Measurements from ENCODE around the gene EPAS1.
"Not testable (repeated sequence)": the region's sequence is repeated elsewhere in the genome, so short reads cannot be mapped to it uniquely, and the experiment has no call there.

The EPAS1 gene

DNA sequence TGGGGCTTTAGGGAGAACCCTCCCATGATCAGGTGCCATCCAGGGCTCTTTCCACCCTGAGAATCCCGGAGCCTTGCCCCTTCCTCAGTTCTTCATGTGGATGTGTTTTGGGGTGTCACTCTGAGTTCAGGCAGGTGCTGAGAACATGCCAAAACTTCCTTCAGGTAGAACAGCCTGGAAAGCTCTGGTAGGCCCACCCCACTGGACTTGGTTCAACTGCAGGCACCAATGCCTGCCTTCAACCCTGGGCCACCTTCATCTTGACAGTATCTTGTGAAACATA is 85.8 kb downstream of the EPAS1 start:
- no peak for DNase-seq (ENCODE audit: low read depth in 2 of 2)

DNA sequence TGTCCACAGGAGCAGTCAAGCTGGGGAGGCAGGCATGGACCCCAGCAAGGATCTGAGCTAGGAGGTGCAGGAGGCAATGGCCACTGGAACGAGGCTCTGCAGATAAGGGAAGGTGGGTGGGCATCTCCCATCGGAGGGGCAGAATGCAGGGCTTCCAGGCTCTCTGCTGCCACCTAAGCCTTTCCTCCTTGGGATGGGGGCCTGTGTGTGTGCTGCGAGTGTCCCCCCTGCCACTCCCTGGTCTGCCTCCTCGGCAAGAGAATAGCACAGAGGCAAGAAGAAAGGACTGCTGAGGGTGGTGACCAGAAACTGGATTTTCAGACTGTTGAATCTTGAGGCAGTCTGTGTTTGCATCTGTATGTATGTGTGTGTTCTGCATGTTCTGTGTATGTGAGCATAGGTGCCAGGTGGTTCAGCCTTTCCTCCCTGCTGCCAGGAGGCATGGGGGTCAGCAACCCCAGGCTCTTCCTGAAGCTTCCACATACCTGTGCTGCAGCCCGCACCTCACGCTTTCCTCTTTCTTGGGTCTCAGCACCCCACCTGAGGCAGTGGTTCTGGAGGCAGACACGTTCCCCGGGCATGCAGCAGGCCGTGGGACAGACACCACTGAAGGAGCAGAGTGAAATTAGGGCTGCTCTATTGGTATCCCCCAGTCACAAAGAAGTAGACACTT is 86.7 kb downstream of the EPAS1 start:
- no peak for DNase-seq (ENCODE audit: low read depth in 2 of 2)

DNA sequence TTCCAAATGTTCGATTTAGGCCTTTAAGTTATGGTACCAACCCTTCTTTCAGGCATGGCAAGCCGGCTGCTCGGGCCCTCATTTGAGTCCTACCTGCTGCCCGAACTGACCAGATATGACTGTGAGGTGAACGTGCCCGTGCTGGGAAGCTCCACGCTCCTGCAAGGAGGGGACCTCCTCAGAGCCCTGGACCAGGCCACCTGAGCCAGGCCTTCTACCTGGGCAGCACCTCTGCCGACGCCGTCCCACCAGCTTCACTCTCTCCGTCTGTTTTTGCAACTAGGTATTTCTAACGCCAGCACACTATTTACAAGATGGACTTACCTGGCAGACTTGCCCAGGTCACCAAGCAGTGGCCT is 87.2 kb downstream of the EPAS1 start:
- no peak for DNase-seq (ENCODE audit: low read depth in 2 of 2)

DNA sequence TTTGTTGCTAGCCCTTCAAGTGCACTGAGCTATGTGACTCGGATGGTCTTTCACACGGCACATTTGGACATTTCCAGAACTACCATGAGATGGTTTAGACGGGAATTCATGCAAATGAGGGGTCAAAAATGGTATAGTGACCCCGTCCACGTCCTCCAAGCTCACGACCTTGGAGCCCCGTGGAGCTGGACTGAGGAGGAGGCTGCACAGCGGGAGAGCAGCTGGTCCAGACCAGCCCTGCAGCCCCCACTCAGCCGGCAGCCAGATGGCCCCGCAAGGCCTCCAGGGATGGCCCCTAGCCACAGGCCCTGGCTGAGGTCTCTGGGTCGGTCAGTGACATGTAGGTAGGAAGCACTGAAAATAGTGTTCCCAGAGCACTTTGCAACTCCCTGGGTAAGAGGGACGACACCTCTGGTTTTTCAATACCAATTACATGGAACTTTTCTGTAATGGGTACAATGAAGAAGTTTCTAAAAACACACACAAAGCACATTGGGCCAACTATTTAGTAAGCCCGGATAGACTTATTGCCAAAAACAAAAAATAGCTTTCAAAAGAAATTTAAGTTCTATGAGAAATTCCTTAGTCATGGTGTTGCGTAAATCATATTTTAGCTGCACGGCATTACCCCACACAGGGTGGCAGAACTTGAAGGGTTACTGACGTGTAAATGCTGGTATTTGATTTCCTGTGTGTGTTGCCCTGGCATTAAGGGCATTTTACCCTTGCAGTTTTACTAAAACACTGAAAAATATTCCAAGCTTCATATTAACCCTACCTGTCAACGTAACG is 88.8 kb downstream of the EPAS1 start:
- DNase-seq (ENCODE audit: low read depth in 2 of 2), result no peak

DNA sequence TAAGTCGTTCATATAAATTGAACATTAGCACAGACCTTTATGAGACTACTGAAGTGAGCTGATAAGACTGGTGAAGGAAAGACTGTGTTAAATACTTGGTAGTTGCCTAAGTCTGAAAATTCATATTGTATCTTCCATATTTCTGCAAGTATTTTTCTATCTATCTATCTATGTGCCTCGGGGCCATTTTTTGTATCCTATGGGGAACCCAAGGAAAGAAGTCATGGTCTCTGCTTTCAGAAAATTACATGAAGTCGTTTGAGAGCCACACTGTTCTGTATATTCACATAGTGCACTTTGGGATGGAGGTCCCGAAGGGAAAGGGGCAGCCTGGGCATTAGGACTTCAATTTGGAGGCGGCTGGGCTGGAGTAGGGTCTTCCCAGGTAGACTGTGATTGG is 89.6 kb downstream of the EPAS1 start:
- no peak for DNase-seq (ENCODE audit: low read depth in 2 of 2)

DNA sequence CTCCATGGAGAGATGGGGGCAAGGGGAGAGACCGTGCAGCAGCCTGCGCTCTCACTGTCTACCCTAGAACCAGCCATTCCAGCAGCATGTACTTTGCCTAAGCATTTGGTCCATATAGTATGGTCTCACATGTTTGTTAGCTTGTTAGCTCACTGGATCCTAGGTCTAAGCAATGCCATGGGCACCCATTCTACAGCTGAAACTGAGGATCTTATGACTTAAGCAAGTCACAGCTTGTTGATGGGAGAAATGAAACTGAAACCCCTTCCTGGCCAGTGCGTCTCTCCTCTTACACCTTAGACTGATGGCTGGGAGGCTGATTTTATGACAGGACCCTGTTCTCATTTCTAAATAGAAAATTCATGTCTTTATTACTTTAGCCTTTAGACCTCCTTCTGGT is 90.1 kb downstream of the EPAS1 start:
- no peak for DNase-seq (ENCODE audit: low read depth in 2 of 2)

DNA sequence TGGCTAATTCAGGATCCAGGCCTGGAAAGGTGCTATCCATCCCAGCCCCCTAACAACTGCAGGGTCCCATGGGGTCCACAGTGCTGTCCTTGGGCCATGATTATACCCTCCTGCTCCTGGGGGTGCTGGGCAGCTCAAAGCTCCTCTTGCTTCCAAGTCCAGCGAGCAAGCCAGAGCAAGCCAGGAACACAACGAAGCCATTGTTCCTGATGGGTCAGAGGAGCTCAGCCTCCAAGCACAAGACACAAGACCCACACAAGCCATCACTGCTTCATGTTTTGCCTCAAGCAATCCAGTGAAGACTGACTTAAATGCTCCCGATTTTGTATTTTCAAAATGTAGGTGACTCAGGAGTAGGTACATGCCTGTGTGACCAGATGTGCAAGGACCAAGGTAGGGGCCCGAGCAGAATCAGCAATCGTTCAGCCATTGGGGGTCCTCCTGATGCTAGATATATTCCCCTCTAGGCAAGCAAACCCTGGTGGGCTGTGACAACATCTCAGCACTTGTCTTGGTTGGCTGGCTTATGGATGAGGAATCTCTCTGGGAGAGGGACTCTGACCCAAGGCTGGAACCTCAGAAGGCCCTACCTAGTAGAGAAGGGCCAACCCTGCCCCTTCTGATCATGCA is 90.8 kb downstream of the EPAS1 start:
- no peak for DNase-seq (ENCODE audit: low read depth in 2 of 2)

DNA sequence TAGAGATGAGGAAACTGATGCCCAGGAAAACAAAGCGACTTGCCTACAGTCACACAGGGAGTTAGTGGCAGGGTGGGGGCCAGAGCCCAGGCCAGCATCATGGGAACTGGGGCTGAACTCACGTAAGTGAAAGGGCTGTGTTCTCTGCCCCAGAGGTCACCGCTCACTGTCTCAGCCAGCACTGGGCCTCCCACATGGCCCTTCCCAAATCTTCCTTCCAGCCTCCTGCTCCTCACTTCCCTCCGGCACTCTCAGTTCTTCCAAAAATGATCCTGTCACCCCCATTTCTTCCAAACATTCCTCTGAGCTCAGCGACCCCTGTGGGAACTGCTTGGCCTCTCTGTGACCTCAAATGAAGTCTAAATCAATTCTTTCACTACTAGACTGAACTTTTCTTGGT is 91.7 kb downstream of the EPAS1 start:
- DNase-seq (ENCODE audit: low read depth in 2 of 2), result no peak

DNA sequence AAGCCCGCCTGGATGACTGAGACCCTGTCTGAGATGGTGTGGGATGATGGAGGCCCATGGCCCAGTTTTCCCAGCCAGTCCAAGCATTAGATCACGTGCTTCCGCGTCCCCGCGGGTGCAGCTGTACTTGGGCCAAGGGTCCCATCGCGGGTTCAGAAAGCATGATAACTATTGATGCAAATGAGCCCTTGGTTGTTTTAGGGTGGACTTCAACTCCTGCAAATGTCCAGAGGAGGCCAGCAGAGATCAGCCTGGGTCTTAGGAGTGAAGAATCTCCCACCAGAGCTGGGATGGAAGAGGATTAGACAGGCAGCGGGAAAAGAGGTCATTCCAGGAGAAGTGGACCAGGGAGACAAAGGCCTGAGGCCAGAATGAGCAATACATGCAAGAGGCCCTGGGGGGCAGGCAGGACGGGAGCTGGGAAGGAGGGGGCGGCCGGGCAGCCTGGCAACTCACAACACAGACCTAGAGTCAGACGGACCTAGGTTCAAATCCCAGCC is 92.3 kb downstream of the EPAS1 start:
- DNase-seq (ENCODE audit: low read depth in 2 of 2), result no peak

DNA sequence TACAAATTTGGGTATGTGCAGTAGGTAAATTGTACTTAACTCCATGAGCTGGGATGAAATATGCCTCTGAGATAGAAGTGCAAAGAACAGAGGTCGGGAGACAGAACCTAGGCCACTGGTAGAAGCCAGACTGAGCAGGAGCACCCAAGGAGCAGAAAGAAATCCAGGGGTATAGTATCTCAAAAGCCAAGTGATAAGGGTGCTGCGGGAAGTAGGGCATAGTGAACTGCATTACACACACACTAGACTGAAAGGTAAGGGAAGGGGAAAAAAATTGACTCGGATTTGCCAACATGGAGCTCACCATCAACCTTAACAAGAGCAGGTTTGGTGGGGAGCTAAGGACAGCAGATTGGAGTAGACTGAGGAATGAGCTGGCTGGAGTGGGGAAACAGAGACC is 92.8 kb downstream of the EPAS1 start:
- DNase-seq (ENCODE audit: low read depth in 2 of 2), result no peak

DNA sequence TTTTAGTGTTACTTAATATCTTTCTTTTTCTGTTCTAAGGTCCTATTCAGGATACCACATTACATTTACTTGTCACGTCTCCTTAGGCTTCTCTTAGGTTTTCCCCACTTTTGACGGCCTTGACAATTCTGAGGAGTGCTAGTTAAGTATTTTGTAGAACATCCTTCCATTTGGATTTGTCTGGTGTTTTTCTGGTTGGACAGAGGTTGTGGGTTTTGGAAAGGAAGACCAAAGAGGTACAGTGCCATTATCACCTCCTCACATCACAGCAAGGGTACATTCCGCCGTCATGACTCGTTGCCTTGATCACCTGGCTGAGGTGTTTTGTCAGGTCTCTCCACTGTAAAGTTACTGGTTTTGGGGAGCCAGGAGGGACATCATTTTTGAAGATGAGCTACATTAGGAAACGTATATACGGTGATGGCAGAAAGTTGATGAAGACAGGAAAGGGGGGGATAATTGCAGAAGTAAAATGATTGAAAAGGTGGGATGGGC is 93.7 kb downstream of the EPAS1 start:
- no peak for DNase-seq (ENCODE audit: low read depth in 2 of 2)

DNA sequence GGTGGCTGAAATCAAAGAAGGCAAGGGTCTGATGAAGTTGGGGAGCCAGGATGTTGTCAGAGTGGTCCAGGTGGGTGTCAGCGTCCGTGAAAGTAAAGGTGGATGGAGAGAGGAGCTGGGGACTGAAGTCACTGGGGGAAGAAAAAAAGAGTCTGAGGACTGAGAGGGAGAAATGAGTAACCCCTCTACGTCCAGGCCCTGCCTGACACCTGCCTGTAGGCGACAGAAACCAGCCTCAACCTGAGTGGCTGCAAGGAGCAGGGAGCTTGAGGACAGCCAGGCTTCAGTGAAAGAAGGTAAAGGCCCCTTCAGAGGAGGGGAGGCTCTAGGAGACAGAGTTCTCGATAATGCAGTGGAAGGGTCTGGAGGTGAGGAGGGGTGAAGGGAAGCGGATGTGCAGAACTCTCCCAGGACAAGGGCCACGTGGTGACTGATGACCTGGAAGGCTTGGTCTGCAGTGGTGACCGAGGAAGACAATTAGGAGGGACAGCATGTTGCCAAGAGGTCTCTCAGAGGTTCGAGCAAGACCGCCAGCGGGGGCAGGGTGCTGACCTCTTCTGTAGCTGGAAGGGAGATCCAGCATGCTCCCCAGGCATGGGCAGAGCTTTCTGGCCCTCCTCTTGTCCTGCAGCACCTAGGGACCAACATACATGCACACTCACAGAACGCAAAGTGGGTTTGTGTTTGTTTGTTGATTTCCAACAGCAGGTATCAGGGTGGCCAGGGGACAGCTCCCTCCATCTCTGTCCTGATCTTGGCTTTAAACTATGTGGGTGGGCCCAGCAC is 95.5 kb downstream of the EPAS1 start:
- DNase-seq (ENCODE audit: low read depth in 2 of 2), result no peak

DNA sequence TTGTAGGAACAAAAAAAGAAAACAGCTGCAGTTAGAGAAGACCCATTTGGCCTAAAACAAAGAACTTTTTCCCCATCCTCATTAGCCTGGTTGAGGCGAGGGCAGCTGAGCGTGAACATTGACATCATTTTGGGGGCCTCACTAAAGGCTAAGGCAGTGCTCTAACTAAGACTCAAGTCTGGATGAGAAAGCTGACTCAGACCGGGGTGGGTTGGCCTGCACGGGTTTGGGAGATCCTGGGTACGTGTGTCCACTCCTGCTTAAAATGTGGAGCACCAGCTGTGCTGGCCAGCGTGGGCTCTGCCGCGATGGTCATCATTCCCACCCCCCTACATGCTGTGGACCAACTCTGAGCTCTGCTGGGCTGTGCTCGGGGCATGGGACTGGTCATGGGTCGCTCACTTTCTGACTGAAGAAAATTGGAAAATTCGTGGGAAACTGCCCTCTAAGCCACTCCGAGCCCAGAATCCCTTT is 96.2 kb downstream of the EPAS1 start:
- DNase-seq (ENCODE audit: low read depth in 2 of 2), result no peak

DNA sequence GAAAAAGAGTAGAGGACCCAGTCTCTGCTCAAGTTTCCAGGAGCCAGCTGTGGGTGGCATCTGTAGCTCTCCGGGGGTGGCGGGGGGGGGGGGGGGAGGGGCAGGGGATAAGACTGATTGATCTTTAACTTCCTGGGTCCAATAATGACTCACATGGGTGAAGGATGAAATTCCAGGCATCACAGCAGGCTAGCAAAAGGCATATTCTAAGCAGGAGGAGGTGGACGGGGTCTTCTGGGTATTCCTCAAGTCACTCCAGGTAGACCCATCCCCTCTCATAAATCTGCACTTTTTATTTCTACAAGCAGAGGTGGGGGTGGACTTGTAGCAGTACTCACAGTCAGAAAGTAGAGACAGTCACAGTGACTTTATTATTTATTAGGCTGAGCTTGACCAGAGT is 96.7 kb downstream of the EPAS1 start:
- DNase-seq (ENCODE audit: low read depth in 2 of 2), result no peak

DNA sequence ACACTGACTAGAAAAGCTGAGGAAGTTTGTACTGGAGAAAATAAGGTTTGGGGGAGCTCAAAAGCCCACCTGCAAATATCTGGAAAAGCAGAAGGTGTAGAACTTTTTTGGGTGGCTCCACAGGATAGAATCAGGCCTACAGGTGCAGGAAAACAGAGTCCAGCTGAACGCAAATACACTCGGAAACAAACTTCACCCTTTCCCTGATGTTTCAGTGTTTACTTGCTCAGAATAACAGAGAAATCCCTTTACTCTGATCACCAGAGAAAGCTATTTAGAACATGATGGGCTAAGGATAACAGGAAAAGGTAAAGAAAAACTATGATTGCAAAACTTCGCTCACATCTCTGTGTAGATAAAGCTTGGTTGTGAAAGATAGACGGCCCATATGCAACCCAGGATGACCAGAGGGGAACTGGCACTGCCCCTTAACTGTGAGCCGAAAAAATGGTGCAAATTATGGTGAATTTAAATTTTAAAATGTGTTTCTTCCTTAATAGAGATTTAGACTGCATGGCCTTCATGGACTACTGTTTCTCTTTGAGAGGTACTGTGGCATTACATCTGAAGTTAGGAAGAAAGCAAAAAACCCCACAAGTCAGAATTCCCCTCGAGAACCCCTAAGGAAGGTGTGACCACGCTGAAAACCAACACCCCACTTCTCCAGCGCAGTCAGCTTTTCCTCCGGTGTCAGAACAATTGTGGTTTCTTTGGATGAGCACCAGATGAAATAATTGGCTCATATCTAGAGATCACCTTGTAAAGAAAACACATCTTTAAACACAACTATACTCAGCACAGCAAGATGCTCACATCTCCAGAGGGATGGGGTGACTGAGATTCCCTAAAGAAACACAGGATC is 97.7 kb downstream of the EPAS1 start:
- DNase-seq (ENCODE audit: low read depth in 2 of 2), result no peak

DNA sequence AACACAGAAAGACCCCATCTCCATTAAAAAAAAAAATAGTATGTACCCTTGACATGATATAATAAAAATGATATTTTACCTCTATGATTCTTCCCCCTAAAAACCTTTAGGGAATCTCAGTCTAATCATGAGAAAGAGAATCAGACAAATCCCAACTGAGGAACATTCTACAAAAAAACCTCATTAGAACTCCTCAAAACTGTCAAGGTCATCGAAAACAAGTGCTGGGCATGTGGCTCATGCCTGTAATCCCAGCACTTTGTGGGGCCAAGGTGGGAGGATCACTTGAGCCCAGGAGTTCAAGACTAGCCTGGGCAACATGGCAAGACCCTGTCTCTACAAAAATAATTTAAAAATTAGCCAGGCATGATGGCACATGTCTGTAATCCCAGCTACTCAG is 98.5 kb downstream of the EPAS1 start:
- not testable (repeated sequence) for DNase-seq (ENCODE audit: low read depth in 2 of 2)

DNA sequence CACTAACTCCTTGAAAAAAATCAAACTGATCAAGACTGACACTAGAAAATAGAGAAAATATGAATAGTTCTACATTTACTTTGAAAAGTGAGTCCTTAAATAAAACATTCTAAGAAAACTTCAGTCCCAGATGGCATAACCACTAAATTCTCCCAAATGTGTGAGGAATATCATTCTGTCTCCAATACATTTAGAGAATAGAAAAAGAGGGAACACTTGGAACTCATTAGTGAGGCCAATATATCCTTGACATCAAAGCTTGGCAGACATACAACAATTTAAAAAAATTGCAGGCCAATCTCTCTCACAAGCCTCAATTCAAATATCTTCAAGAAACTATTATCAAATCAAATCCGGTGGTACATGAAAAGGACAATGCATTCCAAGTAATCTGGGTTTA is 102.8 kb downstream of the EPAS1 start:
- DNase-seq (ENCODE audit: low read depth in 2 of 2), result no peak

DNA sequence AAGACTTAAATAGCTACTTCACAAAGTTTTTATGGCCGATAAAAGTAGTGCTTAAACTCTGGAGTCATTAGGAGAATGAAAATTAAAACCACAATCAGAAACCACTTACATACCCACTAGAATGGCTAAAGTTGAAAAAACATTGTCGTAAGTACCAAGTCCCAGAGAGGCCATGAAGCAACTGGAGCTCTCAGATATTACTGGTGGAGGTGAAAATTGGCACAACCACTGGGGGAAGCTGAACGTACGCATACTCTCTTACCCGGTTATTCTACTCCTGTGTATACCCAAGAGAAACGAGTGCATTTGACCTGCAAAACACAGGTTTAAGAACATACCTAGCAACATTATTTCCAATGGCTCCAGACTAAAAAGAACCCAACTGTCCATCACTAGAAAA is 105.7 kb downstream of the EPAS1 start:
- no peak for DNase-seq (ENCODE audit: low read depth in 2 of 2)

DNA sequence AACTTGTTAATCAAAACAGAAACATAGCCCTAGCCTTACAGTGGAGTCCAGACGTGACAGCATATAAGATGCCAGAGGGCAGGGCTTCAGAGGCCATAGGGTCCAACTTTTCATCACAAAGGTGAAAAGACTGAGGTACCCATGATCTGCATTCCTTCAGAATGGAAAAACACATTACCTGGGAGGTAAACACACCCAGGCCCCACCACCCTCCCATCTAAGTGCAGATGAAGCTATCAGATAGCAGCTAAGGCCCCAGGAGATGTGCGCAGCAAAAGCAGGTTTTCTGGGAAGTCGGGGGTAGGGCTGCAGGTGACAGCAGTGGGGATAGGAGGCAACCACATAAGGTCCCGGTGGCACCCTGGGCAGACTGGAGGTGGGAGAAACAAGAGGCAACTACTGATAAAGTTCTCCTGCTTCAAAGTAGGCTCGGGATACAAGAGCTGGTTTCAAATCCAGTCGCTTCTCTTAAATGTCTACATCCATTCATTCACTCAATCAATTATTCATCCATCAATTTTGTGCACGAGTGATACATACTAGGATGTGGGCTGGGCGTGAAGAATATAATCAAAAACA is 107.1 kb downstream of the EPAS1 start:
- DNase-seq (ENCODE audit: low read depth in 2 of 2), result no peak

DNA sequence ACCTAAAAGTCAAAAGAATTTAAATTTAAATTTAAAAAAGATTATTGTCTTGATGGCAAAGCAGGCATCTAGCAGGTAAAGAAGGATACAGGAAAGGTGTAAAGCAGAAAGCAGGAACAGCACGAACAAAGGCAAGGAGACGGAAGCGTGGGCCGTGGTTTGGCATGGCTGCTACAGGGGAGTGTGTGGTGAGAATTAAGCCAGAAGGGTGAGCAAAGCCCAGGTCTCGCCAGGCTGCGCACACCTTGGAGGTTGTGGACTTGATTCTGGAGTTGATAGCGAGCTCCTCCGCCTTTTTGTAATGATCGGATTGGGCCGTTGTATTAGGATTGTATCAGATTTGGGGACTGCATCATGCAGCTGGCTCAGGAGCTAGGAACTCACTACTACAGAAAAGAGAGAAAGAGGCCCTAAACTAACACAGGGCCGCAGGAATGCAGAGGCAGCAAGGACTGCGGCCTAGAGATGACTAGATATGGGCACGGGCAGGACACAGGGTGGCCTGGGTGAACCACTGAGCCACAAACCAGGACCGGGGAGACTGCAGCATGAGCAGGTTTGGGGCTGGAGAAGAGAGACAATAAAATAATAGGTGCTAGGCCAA is 110.7 kb downstream of the EPAS1 start:
- DNase-seq (ENCODE audit: low read depth in 2 of 2), result no peak
